ENCODE data around the gene WDR37.
"Not testable (repeated sequence)": the region's sequence is repeated elsewhere in the genome, so short reads cannot be mapped to it uniquely, and the experiment has no call there.

The WDR37 gene

DNA sequence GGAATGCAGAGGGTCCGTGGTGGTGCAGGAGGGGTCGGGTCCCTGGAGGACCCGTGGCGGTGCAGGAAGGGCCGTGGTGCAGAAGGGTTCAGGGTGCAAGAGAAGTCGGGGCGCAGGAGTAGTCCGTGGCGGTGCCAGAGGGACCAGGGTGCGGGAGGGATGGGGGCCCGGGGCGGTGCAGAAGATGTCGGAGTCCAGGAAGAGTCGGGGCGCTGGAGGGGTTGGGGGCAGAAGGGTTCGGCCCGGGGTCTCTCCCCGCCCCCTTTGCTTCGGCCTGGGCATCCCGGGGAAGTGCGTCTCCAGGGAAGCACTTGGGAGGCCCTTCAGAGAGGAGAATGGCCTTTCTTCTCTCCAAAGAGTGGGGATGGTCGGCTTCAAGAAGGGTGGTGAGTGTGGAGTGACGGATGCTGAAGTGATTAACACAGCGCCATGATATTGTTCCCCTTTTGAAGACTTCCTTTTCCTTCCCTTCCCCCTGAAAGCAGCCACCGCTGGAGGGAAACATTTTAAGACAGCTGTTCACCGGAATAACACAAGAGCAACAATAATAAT, 997 bp downstream of the WDR37 start:
- FAIRE-seq (no peak), DNase-seq (ENCODE audit: insufficient read length) (no peak)
- TF ChIP-seq TAF1 (IDR thresholded peaks at IDR 0.05; ENCODE audit: borderline replicate concordance, low read depth, low read length), result no peak

DNA sequence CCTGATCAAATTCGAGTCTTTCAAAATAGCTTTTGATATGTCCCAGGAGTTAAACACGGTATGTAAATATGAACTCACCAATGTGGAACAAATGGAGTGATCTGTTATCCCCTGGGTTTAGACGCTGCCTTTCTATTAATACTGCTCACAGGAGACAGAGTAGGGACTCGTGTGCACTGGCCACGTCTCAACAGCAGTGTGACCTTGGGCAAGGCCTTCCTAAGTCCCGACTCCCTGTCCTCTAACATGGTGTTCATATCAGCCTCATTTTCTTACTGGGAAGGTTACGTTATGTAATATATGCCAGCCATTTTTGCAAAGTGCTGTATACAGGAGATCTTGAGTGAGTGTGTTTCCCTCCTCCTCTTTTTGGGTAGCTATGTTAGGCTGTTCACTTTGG, 1.8 kb downstream of the WDR37 start:
- FAIRE-seq (no peak), DNase-seq (ENCODE audit: insufficient read length) (no peak)
- TF ChIP-seq TAF1 (IDR thresholded peaks at IDR 0.05; ENCODE audit: borderline replicate concordance, low read depth, low read length), result no peak
- TF ChIP-seq POLR2AphosphoS5 (IDR thresholded peaks at IDR 0.05; ENCODE audit: low read depth, low read length), result no peak
- no peak for TF ChIP-seq POLR2A (IDR thresholded peaks at IDR 0.05; ENCODE audit: low read depth, low read length)

DNA sequence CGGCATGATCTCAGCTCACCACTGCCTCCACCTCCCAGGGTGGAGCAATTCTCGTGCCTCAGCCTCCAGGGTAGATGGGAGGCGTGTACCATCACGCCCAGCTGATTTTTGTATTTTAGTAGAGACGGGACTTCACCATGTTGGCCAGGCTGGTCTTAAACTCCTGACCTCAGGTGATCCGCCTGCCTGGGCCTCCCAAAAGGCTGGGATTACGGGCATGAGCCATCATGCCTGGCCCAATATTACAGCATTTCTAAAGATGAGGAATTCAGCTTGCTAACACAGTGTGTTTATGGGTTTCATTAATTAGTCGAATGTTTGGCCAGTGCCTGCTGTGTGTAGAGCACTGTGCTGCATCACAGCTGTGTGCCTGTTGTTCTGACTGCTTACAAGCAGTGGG, 3.7 kb downstream of the WDR37 start:
- DNase-seq (ENCODE audit: insufficient read length) (no peak), FAIRE-seq (no peak)
- TF ChIP-seq POLR2AphosphoS5 (IDR thresholded peaks at IDR 0.05; ENCODE audit: low read depth, low read length) (no peak), POLR2A (IDR thresholded peaks at IDR 0.05; ENCODE audit: low read depth, low read length) (no peak), TAF1 (IDR thresholded peaks at IDR 0.05; ENCODE audit: borderline replicate concordance, low read depth, low read length) (no peak)

DNA sequence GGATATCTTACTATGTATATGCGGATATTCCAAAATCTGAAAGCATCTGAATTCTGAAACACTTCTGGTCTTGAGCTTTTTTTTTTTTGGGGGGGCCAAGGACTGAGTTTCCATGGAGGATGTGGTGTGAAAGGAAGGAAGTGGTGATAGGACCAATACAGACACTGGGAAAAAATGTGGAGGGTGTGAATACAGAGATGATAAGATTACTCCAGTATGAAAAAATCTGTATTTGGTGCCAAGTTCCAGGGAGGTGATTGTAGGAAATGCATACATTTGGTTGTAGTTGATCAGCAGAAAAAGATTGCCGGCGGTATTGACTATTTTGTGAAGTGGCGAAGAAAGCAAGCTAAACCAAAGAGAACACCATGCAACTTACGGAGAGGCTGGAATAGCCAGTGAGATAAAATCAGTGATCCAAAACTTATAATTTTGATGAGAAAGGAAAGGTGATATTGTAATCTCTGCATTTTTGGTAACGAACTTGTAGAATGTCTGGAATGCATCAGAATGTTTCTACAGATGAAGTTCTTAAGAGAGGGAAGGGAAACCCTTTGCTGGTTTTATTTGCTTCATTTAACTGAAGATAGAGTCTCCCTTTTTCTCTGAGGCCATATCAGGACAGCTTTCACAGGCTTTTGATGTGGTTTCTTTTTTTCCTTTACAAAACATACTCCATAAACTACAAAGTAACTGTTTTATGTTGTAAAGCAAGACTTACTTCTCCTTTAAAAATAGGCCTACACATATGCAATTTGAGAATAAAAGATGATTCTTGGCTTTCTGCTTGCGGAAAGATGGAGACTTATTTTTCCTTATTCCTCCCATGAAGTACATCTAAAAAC, 6.0 kb downstream of the WDR37 start:
- DNase-seq (ENCODE audit: insufficient read length) (no peak), FAIRE-seq (no peak)
- TF ChIP-seq TAF1 (IDR thresholded peaks at IDR 0.05; ENCODE audit: borderline replicate concordance, low read depth, low read length), result no peak
- no peak for TF ChIP-seq POLR2A (IDR thresholded peaks at IDR 0.05; ENCODE audit: low read depth, low read length)
- no peak for TF ChIP-seq POLR2AphosphoS5 (IDR thresholded peaks at IDR 0.05; ENCODE audit: low read depth, low read length)

DNA sequence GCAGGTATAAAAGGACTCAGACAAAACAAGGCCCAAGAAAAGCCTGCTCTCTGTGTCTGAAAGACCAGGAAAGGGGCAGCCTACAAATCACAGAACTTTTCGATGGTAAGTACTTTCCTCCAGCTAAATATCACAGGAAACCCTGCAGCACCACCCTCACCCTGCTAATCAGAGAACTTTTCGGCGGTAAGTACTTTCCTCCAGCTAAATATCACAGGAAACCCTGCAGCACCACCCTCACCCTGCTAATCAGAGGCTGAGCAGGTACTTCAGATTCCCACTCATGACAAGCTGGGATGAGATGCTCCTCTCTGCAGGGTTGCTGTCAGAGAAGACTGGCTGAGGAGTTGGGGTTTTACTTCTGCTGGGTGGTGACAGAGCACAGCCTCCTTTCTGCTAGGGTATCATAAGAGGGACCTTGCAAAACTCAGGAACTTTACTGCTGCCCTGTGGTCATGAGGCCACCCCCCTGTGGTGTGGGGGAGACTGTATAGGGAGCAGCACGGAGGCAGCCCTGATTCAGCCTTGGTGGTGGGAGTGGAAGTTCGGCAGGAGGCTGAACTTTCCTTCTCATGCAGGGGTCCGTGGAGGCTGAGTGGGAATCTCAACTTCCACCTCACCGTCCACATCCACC, 7.2 kb downstream of the WDR37 start:
- no peak for FAIRE-seq
- no peak for TF ChIP-seq TAF1 (IDR thresholded peaks at IDR 0.05; ENCODE audit: borderline replicate concordance, low read depth, low read length)

DNA sequence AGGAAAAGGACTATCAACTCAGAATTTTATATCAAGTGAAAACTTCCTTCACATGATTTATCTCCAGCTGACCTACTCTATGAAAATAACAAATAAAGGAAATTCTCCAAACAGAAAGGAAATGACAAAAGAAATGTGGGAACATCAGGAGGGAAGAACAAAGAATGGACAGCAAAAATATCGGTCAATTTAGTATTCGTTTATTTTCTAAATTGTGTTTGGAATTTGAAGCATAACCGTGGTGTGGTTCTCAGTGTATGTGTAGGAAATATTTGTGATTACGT, 8.7 kb downstream of the WDR37 start:
- no peak for FAIRE-seq
- TF ChIP-seq TAF1 (IDR thresholded peaks at IDR 0.05; ENCODE audit: borderline replicate concordance, low read depth, low read length) (no peak), POLR2AphosphoS5 (IDR thresholded peaks at IDR 0.05; ENCODE audit: low read depth, low read length) (no peak), POLR2A (IDR thresholded peaks at IDR 0.05; ENCODE audit: low read depth, low read length) (no peak)
- no peak for DNase-seq (ENCODE audit: insufficient read length)

More for the DNA sequence above, 7.2 kb downstream of the WDR37 start:
- no peak for DNase-seq (ENCODE audit: insufficient read length)

DNA sequence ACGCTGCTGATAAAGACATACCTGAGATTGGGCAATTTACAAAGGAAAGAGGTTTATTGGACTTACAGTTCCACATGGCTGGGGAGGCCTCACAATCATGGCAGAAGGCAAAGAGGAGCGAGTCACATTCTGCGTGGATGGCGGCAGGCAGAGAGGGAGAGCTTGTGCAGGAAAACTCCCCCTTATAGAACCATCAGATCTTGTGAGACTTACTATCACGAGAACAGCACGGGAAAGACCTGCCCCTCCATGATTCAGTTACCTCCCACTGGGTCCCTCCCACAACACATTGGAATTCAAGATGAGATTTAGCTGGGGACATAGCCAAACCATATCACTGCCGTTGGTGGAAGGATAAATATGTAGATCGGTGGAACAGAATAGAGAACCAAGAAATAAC, 10.5 kb downstream of the WDR37 start:
- not testable (repeated sequence) for DNase-seq (ENCODE audit: insufficient read length); FAIRE-seq

DNA sequence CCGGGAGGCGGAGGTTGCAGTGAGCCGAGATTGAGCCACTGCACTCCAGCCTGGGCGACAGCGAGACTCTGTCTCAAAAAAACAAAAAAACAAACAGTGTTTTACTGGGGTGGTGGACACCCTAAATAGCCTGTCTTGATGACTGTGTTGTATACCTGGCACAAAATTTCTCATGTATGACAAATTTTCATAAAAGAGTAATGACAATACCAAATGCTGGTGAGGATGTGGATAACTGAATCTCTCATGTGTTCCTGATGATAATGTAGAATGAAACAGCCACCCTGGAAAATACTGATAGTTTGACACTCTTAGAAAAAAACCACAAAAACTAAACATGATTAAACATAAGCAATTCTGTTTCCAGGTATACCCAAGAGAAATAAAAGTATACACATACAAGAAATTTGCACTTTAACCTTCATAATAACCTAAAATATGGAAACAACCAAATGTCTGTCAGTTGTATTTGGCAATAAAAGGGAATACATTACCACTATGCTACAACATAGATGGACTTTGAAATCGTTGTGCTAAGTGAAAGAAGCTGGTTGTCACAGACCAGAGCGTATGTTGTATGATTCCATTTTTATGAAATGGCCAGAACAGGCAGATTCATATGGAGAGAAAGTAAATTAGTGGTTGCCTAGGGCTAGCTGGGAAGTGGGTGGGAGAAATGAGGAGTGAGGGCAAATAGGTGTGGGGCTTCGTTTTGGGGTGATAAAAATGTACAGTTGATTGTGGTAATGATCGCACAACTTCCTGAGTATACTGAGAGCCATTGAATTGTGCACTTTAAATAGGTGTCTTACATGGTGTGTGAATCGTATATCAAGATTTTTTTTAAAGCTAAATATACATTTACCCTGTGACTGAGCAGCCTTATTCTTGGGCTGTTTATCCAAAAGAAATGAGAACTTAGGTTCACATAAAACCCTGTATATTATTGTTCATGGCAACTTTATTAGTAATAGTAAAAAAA, 12.5 kb downstream of the WDR37 start:
- DNase-seq (ENCODE audit: insufficient read length) (no peak), FAIRE-seq (no peak)
- TF ChIP-seq TAF1 (IDR thresholded peaks at IDR 0.05; ENCODE audit: borderline replicate concordance, low read depth, low read length), result no peak
- no peak for TF ChIP-seq POLR2AphosphoS5 (IDR thresholded peaks at IDR 0.05; ENCODE audit: low read depth, low read length)
- no peak for TF ChIP-seq POLR2A (IDR thresholded peaks at IDR 0.05; ENCODE audit: low read depth, low read length)

DNA sequence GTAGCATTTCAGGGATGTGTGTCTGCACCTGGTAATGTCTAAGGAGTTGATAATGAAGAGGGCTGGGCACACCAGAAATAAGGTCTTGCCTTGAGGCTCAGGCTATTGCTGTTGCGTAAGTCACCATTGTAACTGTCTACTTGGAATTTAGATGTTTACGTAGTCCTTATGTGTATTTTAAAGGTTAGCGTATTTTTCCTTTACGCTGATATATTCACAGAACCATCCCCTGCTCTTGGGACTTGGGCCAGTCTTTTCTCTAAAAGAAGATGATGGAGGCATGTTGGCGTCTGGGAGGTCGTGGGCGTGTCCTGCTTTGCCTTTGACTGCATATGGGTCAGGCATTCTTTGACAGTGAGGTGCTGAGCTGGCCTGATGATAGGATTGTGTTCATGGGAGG, 14.7 kb downstream of the WDR37 start:
- FAIRE-seq (no peak), DNase-seq (ENCODE audit: insufficient read length) (no peak)
- no peak for TF ChIP-seq TAF1 (IDR thresholded peaks at IDR 0.05; ENCODE audit: borderline replicate concordance, low read depth, low read length)
- TF ChIP-seq POLR2A (IDR thresholded peaks at IDR 0.05; ENCODE audit: low read depth, low read length), result no peak
- no peak for TF ChIP-seq POLR2AphosphoS5 (IDR thresholded peaks at IDR 0.05; ENCODE audit: low read depth, low read length)

DNA sequence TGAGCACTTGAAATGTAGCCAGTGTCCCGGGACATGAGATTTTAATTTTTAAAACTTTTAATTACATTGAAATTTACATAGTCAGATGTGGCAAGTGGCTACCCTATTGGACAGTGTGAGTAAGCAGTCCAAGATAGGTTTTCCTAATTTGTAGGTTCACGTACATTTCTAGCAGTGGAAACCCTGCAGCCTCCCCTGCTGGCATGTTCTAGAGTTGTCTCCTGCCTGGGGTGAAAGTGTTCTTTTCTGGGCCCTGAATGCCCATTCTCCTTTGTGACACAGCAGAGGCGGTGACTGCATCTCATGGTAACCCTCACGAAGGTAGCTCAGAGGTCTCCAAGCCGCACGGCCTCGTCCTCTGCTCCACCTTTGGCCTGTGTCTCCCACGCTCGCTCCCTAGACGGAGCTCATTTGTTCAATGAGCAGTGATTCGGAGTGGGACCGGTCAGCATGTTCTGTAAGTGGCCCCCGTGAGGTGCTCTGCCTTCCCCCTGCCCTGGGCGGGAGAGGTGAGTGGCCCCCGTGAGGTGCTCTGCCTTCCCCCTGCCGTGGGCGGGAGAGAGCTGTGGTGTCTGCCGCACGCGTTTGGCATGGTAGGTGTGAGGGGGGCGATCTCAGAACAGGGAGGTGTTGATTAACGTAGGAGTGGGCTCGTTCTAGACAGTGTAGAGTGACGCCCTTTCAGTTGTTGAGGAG, 18.0 kb downstream of the WDR37 start:
- FAIRE-seq (no peak), DNase-seq (ENCODE audit: insufficient read length) (no peak)

DNA sequence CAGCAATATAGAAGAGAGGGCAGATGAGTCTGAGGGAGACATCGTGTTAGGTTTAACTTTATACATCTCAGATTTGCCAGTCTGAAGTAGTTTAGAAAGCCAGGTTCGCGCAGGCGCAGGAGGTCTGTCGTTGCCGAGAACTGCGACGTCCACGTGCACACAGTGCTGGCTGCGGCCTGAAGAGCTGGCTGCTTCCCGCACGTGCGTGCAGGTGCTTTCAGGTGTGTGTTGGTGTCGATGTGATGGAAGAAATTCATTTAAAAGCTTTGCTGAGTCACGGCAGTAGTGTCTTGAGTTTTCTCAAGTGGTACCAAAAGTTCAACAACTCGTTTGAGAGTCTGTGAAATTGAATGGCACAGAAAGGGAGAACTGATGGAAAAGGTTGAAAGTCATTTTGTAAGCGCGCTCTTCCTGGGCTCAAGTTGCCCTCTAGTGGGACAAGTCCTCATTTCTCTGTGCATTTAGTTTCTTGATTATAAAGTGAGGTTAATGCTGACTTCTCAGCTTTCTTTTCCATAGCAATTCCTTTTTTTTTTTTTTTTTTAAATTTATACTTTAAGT, 18.6 kb downstream of the WDR37 start:
- no peak for DNase-seq (ENCODE audit: insufficient read length)
- TF ChIP-seq POLR2A (IDR thresholded peaks at IDR 0.05; ENCODE audit: low read depth, low read length) (no peak), TAF1 (IDR thresholded peaks at IDR 0.05; ENCODE audit: borderline replicate concordance, low read depth, low read length) (no peak), POLR2AphosphoS5 (IDR thresholded peaks at IDR 0.05; ENCODE audit: low read depth, low read length) (no peak)
- FAIRE-seq, result no peak

More for the DNA sequence above, 18.0 kb downstream of the WDR37 start:
- no peak for TF ChIP-seq POLR2AphosphoS5 (IDR thresholded peaks at IDR 0.05; ENCODE audit: low read depth, low read length)
- no peak for TF ChIP-seq TAF1 (IDR thresholded peaks at IDR 0.05; ENCODE audit: borderline replicate concordance, low read depth, low read length)
- TF ChIP-seq POLR2A (IDR thresholded peaks at IDR 0.05; ENCODE audit: low read depth, low read length), result no peak
